ENCODE data around the gene ALG5.

Gene ALG5

GRCh38 chr13:36981156-36981743 lies 17.9 kb downstream of the ALG5 start:
- DNase-seq (ENCODE audit: insufficient read length, low spot score) (no peak), FAIRE-seq (peak; percentile 95)
- TF ChIP-seq CTCF (IDR thresholded peaks at IDR 0.05; ENCODE audit: insufficient read depth, missing control alignments): peak; percentile 79

- FAIRE-seq: no peak
Observed at GRCh38 chr13:36979361-36980050, 19.6 kb downstream of the ALG5 start.

GRCh38 chr13:36975172-36975571 lies 24.0 kb downstream of the ALG5 start:
- DNase-seq (ENCODE audit: insufficient read length, low spot score) (no peak), FAIRE-seq (no peak)
- TF ChIP-seq CTCF (IDR thresholded peaks at IDR 0.05; ENCODE audit: insufficient read depth, missing control alignments): no peak

More at GRCh38 chr13:36979361-36980050, 19.6 kb downstream of the ALG5 start:
- no peak for DNase-seq (ENCODE audit: insufficient read length, low spot score)
- TF ChIP-seq CTCF (IDR thresholded peaks at IDR 0.05; ENCODE audit: insufficient read depth, missing control alignments): no peak

GRCh38 chr13:36973621-36974295 lies 25.4 kb downstream of the ALG5 start:
- no peak for FAIRE-seq
- no peak for DNase-seq (ENCODE audit: insufficient read length, low spot score)
- no peak for TF ChIP-seq CTCF (IDR thresholded peaks at IDR 0.05; ENCODE audit: insufficient read depth, missing control alignments)

- FAIRE-seq (no peak), DNase-seq (ENCODE audit: insufficient read length, low spot score) (no peak)
- no peak for TF ChIP-seq CTCF (IDR thresholded peaks at IDR 0.05; ENCODE audit: insufficient read depth, missing control alignments)
Observed at GRCh38 chr13:36973009-36973408, 26.1 kb downstream of the ALG5 start.

- DNase-seq (ENCODE audit: insufficient read length, low spot score) (no peak), FAIRE-seq (no peak)
- TF ChIP-seq CTCF (IDR thresholded peaks at IDR 0.05; ENCODE audit: insufficient read depth, missing control alignments): no peak
Observed at GRCh38 chr13:36966404-36966803, 32.7 kb downstream of the ALG5 start.

- TF ChIP-seq CTCF (IDR thresholded peaks at IDR 0.05; ENCODE audit: insufficient read depth, missing control alignments): no peak
- no peak for DNase-seq (ENCODE audit: insufficient read length, low spot score)
- FAIRE-seq: no peak
Observed at GRCh38 chr13:36965767-36966166, 33.4 kb downstream of the ALG5 start.

Data from D721Med (cell line).